Measurements from ENCODE around the gene BCL11B. TPM values are rescaled to one million over a fixed set of nuclear protein-coding genes. Genes with fewer than 3 reads are reported as not detected.

Gene BCL11B
- total and polyA plus RNA-seq, 2 donors (not counting 1 experiment from before 2014, with no cell fraction given): 0.33 to 0.42 TPM

- no peaks in the 10 kb centered on the region for H3K4me1 Mint-ChIP-seq
Observed at GRCh38 chr14:99150236-99150635, 121.8 kb downstream of the BCL11B start.

More at GRCh38 chr14:99150236-99150635, 121.8 kb downstream of the BCL11B start:
- no peak overlapping the region for H3K4me3 ChIP-seq (ENCODE audit: control extremely low read depth in 1 of 5, extremely low read depth in 1 of 5, insufficient read depth in 1 of 5, low read depth in 2 of 5, low read length in 4 of 5)
- H3K27me3 ChIP-seq (replicated peaks in 1 of 4; ENCODE audit: control extremely low read depth in 1 of 4, control insufficient read depth in 3 of 4, insufficient read depth in 4 of 4, low read length in 3 of 4): no peaks in the 10 kb centered on the region
- WGBS (ENCODE audit: insufficient coverage): no CpG with 5 or more reads among the region's 2 CpGs
- TF ChIP-seq CTCF (IDR thresholded peaks at IDR 0.05): no peak
- no peak for TF ChIP-seq EZH2 (IDR thresholded peaks at IDR 0.05; ENCODE audit: borderline replicate concordance, insufficient read depth, low read depth, low read length, poor library complexity, severe bottlenecking)
- no peaks in the 10 kb centered on the region for H3K4me1 ChIP-seq (ENCODE audit: control insufficient read depth in 2 of 2, insufficient read depth in 2 of 2, low read length in 2 of 2)
- peaks cover 0 to 9% (median 0%) of the 10 kb centered on the region in 3 donors for H3K9me3 ChIP-seq (ENCODE audit: control extremely low read depth in 1 of 3, control insufficient read depth in 2 of 3, insufficient read depth in 1 of 3, low read length in 2 of 3)
- ATAC-seq (ENCODE audit: low read depth) (no peak), DNase-seq (no peak)
- H3K9ac ChIP-seq (ENCODE audit: low read length): no peak overlapping the region
- Mint-ChIP-seq H3K4me3 (no peak overlapping the region), H3K27me3 (no peaks in the 10 kb centered on the region), H3K9me3 (ENCODE audit: insufficient read depth) (no peaks in the 10 kb centered on the region), H3K27ac (no peak overlapping the region)
- ChIA-PET POLR2A (no interaction called here), CTCF (no interaction called here)
- no peaks in the 10 kb centered on the region for H3K79me2 ChIP-seq (ENCODE audit: control insufficient read depth, insufficient read depth, low read length)
- no peak overlapping the region for H2AFZ ChIP-seq (ENCODE audit: insufficient read depth, low read depth, low read length, poor library complexity, severe bottlenecking)
- no peak overlapping the region for H3K4me2 ChIP-seq (replicated peaks; ENCODE audit: low read depth, low read length, poor library complexity, severe bottlenecking)
- intact Hi-C loops (cut with micrococcal nuclease): no loop called here
- H3K27ac ChIP-seq (ENCODE audit: low read length in 2 of 2): no peak overlapping the region
- no peaks in the 10 kb centered on the region for H4K20me1 ChIP-seq (ENCODE audit: control insufficient read depth, insufficient read depth, low read length, poor library complexity, severe bottlenecking)
- H3K36me3 ChIP-seq (replicated peaks in 1 of 2; ENCODE audit: control extremely low read depth in 1 of 2, control insufficient read depth in 1 of 2, extremely low read depth in 1 of 2, insufficient read depth in 2 of 2, low read length in 1 of 2): no peaks in the 10 kb centered on the region
